Activated gamma-delta T cell (primary cell): ENCODE data around the gene DCPS.
"Not testable (repeated sequence)": the region's sequence is repeated elsewhere in the genome, so short reads cannot be mapped to it uniquely, and the experiment has no call there.

ENCODE experiments used
- DNase-seq: peaks from one replicate; lab custom pipeline; 2025; lab: John Stamatoyannopoulos, UW
- total RNA-seq, 2 donors: gene quantifications; one replicate each; lab custom pipeline; 2026; lab: John Stamatoyannopoulos, UW

DCPS gene
- total RNA-seq, result 26.3 to 31.9 reads per million in 2 donors

GRCh38 chr11:126303623-126304456 lies at the start of gene DCPS:
DCPS (plus strand) TSS chr11:126304060; CDS start chr11:126304081, 21 bp downstream.
- DNase-seq, result peak; percentile 76

GRCh38 chr11:126254819-126255218 lies 49.0 kb upstream of the DCPS start:
- DNase-seq, result no peak

- not testable (repeated sequence) for DNase-seq
These were observed 48.4 kb upstream of the DCPS start for GRCh38 chr11:126255507-126255906.

- DNase-seq, result no peak
These were observed 47.6 kb upstream of the DCPS start for GRCh38 chr11:126256216-126256615.

GRCh38 chr11:126257144-126257543 lies 46.7 kb upstream of the DCPS start:
- DNase-seq, result no peak

- DNase-seq, result no peak
These were observed 46.1 kb upstream of the DCPS start for GRCh38 chr11:126257764-126258163.

GRCh38 chr11:126262216-126262615 lies 41.6 kb upstream of the DCPS start:
- DNase-seq, result no peak

- no peak for DNase-seq
These were observed 40.4 kb upstream of the DCPS start for GRCh38 chr11:126263489-126263888.

GRCh38 chr11:126265811-126266210 lies 38.0 kb upstream of the DCPS start:
- no peak for DNase-seq

GRCh38 chr11:126267650-126268049 lies 36.2 kb upstream of the DCPS start:
- DNase-seq, result no peak

- DNase-seq, result no peak
These were observed 35.5 kb upstream of the DCPS start for GRCh38 chr11:126268361-126268707.

- DNase-seq, result peak; percentile 99
These were observed 34.9 kb upstream of the DCPS start, which contains the start of the genes FOXRED1 and SRPRA for GRCh38 chr11:126268708-126269579. FOXRED1 (plus strand) TSS chr11:126269154; CDS start chr11:126269207, 53 bp downstream. SRPRA (minus strand) TSS chr11:126268895; CDS start chr11:126268804, 91 bp downstream.

GRCh38 chr11:126277322-126277721 lies 26.5 kb upstream of the DCPS start:
- no peak for DNase-seq

GRCh38 chr11:126277780-126278179 lies 26.1 kb upstream of the DCPS start:
- no peak for DNase-seq

GRCh38 chr11:126279191-126279590 lies 24.7 kb upstream of the DCPS start:
- DNase-seq, result no peak

GRCh38 chr11:126280595-126280994 lies 23.3 kb upstream of the DCPS start:
- no peak for DNase-seq

- no peak for DNase-seq
These were observed 22.6 kb upstream of the DCPS start for GRCh38 chr11:126281245-126281644.

GRCh38 chr11:126281666-126282175 lies 22.1 kb upstream of the DCPS start:
- DNase-seq, result no peak

GRCh38 chr11:126282361-126282735 lies 21.5 kb upstream of the DCPS start:
- no peak for DNase-seq

- peak; percentile 50 for DNase-seq
These were observed 20.9 kb upstream of the DCPS start, which contains the start of gene TIRAP for GRCh38 chr11:126282736-126283591. TIRAP (plus strand) TSS chr11:126283093; CDS start chr11:126290895, 7,802 bp downstream.

GRCh38 chr11:126284829-126285228 lies 19.0 kb upstream of the DCPS start:
- no peak for DNase-seq
